HG02973 (cell line): ENCODE results near the gene DNAJB12.
"Not testable (repeated sequence)": the region's sequence is repeated elsewhere in the genome, so short reads cannot be mapped to it uniquely, and the experiment has no call there.

Experiments
- ATAC-seq: cut with Tn5 transposase; IDR thresholded peaks from one replicate; pipeline ENCODE4 v1.9.1; 2021; ENCODE audit warnings: moderate library complexity; ENCODE audit not compliant: unreplicated experiment

Gene DNAJB12

DNA sequence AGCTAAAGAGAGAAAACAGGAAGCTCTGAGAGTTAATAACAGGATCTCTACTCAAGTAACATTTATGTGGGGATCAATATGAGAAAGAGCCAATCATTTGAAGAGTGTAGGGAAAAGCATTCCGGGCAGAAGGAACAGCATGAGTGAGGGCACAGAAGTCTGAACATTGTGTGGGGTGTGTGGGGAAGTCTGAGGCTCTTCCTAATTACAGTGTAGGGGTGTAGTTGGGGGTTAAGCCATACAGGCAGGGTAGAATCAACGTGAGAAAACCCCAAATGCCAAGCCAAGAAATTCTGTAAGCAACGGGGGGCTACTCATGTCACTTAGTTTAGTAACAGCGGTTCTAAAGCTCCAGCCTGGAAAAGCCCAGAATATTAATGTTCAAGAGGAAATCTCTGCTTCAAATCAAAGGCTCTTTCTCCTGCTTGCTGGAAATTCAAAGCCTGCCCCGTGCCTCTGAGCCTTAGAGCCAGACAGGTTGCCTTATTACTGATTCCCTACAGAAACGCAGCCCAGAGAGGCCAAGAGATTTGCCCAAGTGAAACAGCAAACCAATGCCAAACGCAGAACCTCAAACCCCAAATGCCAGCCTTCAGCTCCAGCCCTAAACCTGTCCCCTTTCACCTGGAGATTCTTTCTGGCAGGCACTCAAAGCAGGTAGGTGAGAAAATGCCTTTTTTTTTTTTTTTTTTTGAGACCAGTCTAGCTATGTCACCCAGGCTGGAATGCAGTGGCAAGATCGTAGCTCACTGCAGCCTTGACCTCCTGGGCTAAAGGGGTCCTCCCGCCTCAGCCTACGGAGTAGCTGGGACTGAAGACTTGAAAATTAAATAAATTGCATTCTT lies 36.1 kb downstream of the DNAJB12 start:
- no peak for ATAC-seq

DNA sequence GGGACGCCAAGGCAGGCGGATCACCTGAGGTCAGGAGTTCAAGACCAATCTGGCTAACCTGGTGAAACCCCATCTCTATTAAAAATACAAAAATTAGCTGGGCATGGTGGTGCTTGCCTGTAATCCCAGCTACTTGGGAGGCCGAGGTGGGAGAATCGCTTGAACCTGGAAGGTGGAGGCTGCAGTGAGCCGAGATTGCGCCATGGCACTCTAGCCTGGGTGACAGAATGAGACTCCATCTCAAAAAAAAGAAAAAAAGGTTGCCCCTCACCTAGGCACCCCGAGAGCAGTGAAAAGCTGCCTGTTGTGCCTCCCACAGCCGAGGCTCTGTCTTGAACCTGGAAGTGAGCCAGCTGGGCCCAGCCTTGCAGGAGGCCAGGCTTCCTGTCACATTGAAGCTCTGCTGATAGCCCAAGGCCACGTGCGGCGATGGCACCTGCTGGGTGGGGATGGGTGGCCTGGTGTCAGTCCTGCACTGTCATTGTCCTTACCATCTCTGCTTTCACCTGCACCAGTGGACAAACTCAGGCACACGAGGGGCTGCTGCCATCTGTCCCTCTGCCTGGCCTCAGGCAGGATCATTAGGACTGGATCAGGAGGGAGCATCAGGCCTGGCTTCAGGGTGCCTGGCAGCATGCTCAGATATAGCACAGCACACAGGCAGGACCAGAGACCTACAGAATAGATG lies 37.8 kb downstream of the DNAJB12 start:
- ATAC-seq = no peak

DNA sequence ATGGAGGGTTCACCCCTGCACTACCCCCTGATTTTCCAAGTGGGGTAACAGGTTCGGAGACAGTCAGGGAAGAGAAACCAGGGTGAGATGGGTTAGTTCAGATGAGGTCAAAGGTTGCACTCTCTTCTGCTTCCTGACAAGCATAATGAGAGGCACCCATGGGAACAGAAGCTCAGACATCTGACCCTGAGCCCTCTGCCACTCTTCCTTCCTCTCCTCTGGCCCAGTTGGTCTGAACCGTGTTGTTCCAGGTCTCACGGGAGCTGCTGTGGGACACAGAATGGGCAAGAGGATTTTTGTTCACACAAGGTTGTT lies 38.4 kb downstream of the DNAJB12 start:
- no peak for ATAC-seq

DNA sequence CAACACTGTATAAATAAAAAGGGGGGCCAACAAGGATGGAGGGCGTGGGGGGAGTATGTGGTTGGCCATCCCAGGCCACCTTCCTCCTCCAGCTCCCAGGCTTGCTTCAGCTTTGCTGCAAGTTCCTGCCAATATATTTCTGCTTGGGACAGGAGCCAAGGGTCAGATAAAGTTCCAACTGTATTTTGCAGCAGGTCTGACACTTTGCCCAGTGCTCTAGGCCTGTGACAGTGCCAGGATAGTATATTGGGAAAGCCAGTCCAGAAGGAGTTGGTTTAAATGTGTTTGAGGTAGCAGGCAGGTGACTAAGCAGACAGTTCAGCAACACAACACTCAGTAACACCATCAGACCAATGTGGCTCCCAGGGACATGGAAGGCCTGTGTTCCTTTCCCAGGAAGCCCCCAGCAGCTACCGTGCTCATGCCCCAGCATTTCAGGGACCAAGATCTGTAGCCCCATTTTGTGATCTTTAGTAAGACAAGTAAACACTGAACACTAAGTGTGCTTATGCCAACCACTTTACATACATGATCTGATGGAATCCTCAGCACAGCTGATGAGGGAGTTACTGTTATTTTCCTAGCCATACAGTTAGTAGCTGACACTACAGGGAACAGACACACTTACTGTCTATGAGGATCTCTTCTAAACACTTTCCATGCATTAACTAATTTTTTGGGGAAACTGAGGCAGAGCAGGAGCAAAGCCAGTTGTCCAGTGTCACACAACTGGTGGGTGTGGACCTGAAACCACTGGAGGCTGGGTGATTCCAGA lies 38.9 kb downstream of the DNAJB12 start:
- ATAC-seq = no peak

DNA sequence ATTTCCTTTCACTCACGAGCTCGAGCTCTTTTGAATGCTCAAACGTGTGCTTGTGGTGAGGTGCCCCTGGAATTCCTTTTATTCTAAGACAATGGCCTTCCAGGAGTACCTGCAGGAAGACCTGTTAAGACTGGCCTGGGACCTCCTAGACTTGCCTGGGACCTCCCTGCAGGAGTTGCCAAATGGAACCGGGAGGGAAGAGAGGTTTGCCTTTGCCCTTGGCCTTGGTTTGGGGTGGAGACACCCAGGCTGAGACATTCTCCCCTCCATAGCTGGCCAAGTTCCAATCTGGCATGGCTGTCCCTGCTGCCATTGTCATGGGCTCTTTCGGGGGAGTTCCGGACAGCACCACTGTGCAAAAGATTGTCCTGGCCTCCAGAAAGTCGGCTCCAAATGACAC lies 39.7 kb downstream of the DNAJB12 start:
- ATAC-seq = no peak

DNA sequence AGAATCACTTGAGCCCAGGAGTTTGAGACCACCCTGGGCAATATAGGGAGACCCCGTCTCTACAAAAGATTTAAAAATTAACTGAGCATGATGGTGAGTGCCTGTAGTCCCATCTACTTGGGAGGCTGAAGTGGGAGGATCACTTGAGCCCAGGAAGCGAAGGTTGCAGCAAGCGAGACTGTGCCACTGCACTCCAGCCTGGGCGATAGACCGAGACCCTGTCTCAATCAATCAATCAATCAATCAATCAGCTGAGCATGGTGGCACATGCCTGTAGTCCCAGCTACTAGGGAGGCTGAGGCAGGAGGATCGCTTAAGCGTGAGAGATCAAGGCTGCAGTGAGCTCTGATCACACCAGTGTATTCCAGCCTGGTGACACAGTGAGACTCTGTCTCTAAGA lies 40.5 kb downstream of the DNAJB12 start:
- no peak for ATAC-seq

DNA sequence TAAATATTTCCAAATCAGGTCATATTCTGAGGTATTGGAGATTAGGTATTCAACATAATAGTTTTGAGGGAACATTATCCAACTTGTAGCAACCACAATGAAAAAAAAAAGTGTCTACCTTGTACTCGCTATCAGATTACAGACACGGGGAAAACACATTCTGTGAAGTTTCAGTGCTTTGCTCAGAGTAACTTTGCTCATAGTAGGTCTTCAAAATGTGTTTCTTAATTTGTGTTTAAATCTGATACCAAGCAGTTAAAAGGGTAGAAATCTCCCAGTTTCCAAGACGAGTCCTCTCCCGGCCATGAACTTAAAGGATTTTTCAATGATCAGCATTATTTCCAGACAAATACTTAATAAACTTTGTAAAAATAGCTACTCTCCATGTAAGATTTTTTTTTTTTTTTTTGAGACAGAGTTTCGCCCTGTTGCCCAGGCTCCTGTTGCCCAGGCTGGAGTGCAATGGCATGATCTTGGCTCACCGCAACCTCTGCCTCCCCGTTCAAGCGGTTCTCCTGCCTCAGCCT lies 41.8 kb downstream of the DNAJB12 start:
- no peak for ATAC-seq

DNA sequence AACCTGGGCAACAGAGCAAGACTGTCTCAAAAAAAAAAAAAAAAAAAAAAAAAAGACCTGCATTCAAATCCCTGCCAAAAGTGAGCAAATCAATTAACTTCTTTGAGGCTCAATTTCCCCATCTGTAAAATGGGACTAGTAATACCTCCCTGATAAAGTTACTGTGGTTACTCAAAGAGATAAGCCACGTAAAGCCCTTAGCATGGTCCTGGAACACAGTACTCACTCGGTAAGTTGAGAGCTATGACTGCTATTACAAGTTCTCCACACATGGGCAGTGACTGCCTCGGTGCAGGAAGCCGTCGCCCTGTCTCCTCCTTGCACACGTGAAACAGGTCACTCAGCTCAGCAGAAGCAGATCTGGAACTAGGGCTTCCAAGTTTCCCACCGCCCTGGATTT lies 43.1 kb downstream of the DNAJB12 start:
- ATAC-seq = no peak

DNA sequence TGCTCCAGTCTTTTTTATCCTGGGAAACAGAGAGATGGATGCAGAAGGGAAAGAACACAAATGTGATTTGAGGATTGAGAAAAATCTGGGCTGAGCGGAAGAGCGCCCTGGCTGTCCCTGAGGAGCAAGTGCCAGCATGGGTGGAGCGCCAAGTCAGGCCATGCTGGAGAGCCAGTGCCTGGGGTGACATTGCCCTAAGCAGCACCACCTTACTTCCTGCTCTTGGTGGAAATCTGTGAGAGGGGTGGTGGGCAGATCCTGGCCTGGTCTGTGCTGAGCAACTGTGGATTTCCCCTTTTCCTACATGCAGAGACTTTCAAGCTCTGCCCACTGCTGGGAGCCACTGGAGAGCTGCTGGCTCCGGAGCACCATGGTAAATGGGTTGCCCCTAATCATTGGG lies 44.1 kb downstream of the DNAJB12 start:
- no peak for ATAC-seq

DNA sequence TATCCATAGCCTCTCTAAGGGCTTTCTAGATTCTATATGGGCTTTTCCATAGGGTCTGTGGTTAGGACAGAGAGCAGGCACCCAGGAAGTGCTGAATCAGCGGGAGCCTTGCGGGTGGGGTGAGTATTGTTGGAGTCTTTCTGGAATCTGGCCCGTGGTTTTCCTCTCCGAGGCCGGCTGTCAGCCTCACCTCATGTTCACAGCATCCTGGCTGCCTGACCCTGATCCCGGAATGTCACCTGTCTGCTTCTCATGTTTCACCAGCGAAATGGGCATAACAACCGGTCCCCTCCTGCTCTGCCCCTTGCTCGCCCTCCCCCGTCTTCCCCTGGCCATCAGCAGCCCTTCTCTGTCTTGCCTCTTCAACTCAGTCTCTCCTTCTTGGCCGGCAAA lies 44.5 kb downstream of the DNAJB12 start:
- no peak for ATAC-seq

DNA sequence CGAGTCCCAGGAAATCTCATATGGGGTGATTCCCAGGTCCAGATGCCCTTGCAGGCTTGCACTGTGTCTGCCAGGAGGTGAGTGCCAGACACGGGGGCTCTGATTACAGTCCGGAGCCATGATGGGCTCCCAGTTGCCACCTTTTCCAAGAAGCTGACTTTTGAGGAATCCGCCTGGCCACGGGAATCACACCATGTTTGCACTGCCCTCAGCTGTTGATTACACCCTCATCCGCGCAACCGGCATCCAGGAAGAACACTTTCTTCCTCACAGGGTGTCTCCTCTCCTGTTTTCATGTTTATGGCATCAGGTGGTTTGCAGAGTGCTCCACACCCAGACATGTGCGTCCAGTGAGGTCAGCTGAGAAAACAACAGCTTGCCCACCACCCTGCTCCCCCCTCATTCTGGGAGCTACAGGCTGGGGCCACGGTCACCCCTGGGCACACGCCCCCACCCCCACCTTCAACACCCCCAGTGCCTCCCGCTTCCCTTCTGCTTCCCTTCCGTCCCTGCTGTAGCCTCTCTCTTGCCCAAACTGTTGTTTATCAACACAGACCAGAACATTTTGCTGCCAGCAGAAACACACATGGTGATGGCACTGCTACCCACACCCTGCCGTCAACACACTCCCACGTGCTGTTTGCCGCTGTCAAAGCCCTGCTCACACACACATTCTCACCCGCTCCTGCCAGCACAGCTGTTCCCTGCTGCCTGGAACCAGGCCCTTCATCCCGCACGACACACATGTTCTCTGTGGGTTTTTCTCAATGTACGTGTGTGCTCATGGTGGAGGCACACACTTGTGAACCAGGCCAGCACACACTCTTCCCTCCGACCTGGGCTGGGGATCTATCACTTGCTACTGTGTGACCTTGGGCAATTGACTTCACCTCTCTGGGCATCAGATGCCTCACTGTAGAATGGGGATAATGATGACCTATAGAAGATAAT lies 45.2 kb downstream of the DNAJB12 start:
- no peak for ATAC-seq

DNA sequence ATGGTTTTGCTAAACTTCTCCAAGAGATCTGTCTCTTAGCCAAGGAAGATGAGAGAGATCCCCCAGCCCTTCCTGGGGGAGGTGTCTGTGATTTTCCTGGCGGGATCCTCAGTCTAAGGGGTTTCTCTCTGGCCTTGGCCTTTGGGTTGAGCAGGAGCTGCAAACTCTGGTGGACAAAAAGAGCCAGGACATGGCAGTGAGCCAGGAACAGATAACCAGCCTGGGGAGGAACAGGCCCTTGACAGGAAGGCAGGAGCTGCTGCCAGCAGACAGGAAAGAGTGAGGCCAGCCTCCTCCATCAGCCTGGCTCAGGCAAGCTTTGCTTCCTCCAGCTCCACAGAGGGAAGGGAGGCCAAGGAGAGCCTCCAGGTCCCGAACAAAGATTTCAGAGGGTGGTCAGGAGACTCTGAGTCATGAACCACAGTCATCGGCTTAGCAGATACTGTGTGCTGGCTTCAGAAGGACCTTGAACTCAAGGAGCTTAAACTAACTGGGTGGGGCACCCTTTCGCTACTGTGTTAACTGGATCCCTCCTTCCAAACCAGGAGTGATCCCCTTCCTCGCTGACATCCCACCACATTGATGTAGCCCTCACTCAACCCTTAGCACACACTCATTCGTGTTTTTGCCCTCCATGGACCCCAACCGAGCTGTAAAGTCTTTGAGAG lies 46.3 kb downstream of the DNAJB12 start:
- no peak for ATAC-seq

DNA sequence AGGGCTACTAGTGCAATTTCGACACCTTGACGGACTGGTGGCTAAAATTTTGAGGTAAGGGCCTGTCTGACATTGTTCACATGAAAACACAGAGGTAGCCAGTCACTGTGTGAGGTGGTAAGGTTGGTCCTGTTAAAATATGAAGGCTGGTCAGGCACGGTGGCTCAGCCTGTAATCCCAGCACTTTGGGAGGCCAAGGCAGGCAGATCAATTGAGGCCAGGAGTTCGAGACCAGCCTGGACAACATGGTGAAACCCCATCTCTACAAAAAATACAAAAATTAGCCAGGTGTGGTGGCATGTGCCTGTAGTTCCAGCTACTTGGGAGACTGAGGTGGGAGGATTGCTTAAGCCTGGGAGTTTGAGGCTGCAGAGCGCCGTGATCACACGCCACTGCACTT lies 47.0 kb downstream of the DNAJB12 start:
- not testable (repeated sequence) for ATAC-seq

DNA sequence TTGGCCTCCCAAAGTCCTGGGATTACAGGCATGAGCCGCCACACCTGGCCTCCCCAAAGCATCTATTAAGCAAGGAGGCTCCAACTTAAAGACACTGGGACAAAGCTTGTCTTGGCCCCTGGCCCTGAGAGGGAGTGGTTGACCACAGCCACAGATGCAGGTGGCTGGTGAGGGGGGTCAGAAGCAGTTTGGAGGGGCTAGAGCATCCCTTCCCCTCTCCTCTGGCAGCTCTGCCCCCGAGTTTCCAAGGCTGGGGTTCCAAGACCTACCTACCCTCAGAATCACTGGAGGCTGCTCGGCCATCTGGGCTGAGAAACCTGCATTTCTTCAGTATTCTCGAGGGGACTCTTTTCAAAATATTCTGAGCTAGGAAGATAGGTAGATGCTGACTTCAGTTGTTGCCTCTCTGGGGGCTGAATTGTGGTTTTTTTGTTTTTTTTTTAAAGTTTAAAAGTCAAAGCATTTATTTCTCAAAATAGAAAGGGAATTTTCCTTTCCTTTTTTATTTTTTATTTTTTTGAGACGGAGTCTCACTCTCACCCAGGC lies 48.4 kb downstream of the DNAJB12 start:
- no peak for ATAC-seq

DNA sequence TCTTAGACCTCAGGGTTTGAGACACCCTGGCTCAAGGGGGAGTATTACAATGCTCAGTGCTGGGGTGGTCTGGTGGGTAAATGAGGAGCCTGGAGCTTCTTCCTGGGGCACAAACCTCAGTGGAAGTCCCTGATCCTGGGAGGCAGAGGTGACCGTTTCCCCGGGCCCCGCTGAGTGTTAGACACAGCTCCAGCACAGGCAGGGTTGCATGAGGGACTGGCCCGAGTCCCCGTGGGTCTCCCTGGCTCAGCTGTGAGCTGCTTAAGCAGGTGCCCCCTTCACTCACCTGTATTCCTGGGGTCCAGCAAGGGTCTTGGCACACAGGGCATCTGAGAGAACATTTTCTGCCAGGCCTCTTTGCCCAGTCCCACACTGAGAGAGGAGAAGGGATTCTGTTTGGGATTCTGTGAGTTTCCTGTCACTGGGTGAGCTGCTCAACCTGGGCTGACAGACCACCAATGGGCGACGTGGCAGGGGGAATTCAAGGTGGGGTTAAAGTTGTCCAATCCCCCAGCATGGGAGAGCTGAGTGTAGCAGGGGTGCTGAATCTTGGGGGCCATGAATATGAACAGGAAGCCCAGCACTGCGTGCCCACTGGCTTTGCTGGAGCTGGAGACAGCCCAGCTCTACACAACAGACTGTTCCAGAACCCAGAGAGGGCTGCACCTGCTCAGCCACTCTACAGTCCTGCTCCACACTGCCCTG lies 51.1 kb downstream of the DNAJB12 start:
- no peak for ATAC-seq

DNA sequence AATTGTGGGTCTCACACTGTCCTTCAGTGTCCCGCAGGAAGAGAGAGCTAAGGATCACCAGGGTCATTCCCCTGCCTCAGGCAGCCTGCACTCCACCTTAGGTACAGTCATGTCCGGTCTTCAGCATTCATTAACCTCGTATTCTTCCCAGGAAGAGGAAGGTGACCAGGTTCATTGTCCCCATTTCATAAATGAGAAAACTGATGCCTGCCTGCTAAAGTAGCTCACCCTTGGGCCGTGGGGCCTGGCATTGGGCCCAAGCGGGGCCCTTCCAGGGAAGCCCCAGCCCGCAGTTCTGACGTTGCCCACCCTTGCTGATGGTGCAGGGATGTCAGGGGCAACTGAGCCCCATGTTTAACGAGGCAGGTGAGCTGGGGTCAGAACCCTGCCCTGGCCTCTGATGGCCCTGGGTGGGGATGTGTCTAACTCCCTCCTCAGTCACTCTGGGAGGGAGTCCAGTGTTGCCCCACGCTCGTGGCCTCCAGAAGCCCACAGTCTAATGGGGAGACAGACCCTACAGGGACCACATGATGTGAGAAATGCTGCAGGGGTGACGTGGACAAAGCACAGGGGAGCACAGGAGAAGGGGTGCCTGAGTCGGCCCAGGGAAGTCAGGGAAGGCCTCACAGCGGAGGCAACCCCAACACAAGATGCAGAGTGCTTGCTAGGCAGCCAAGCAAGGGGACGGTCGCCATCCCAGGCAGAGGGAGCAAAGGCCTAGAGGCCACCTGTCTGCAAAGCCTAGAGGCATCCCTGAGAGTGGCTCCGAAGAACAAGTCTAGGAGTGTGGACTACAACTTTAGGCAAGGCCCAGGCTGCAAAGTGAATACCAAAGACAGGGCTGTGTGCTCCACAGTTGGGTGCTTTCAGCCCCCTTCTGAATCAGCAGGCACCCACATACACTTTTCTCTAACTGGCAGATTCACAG lies 55.9 kb downstream of the DNAJB12 start:
- no peak for ATAC-seq

DNA sequence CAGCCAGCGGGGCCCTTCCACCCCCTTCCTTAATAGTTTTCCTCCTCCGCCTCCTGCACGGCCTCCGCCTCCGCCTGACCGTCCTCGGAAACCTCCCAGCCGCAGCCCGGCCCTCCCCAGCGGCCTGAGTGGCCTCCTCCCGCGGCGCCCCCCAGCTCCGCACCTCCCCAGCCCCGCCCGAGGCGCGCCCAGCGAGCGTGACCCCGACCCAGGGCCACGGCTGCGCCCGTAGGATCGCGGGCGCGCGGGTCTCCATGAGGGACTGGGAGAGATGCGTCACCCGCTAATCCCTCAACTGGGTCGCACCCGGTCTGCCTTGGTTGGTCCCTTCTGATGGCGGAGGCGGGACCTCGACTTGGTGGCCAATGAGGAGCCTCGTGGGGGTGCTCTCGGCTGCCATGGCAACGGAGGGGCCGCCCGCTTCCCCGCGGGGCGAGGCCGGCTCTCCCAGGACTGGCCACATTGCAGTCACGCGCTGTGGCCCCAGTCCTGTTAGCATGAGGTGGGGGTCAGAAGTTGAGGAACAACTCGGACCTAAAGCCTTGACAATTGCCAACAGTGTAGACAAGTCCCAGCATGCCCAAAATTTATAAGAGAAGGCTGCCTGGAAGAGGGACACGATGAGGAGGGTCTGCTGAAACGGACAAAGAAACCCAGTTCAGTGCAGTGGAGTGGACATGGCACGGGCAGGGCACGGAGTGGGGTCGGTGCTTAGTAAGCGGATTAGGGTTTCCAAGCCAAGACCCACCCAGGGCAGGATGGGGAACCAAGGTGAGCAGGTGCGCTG lies 56.7 kb downstream of the DNAJB12 start:
- peak; percentile 76 for ATAC-seq
